H7 (cell line): ENCODE data around the gene TBX15. TPM values are rescaled to one million over a fixed set of nuclear protein-coding genes. Genes with fewer than 3 reads are reported as not detected.

Experiments used
- DNase-seq: peaks from one replicate; pipeline ENCODE4 v3.0.0; 2012
- H3K27me3 ChIP-seq: 2 replicates; pipeline ENCODE4 v1.6.0; 2011; ENCODE audit warnings: mild to moderate bottlenecking, low read length; ENCODE audit not compliant: control insufficient read depth, insufficient read depth
- H3K36me3 ChIP-seq: replicated peaks from 2 replicates; pipeline ENCODE4 v1.5.1; 2011; ENCODE audit warnings: low read length; ENCODE audit not compliant: control insufficient read depth, insufficient read depth
- H3K4me3 ChIP-seq: 2 replicates; pipeline ENCODE4 v1.5.1; 2011; ENCODE audit warnings: low read depth, mild to moderate bottlenecking, control low read depth, low read length, moderate library complexity; ENCODE audit not compliant: insufficient read depth
- total RNA-seq: library from RNA; depleted of rRNA; stranded (reverse); fragments of >200 nt; shearing (Covaris generic); gene quantifications from 2 replicates; pipeline ENCODE4 v1.2.3, GENCODE V29; 2014

The TBX15 gene
- total RNA-seq, 1 experiment from 2014 or later = 13.8 TPM

- H3K36me3 ChIP-seq = no peaks in the 10 kb centered on the region
- H3K4me3 ChIP-seq = no peak overlapping the region
- no peak for DNase-seq
- peaks cover 100% of the 10 kb centered on the region for H3K27me3 ChIP-seq
These were observed 5.5 kb upstream of the TBX15 start for GRCh38 chr1:118993700-118994026.

GRCh38 chr1:118992868-118993699, 4.9 kb upstream of the TBX15 start:
- Histone ChIP-seq H3K36me3 (no peaks in the 10 kb centered on the region), H3K4me3 (no peak overlapping the region; the same call in 1 of the 2 replicates), H3K27me3 (peaks cover 100% of the 10 kb centered on the region)
- DNase-seq = peak; percentile 74

GRCh38 chr1:118992237-118992825, 4.2 kb upstream of the TBX15 start:
- peak; percentile 32 for DNase-seq
- Histone ChIP-seq H3K4me3 (no peak overlapping the region), H3K27me3 (peaks cover 100% of the 10 kb centered on the region), H3K36me3 (no peaks in the 10 kb centered on the region)

GRCh38 chr1:118991448-118991847, 3.3 kb upstream of the TBX15 start:
- H3K4me3 ChIP-seq = no peak overlapping the region
- no peaks in the 10 kb centered on the region for H3K36me3 ChIP-seq
- peaks cover 100% of the 10 kb centered on the region for H3K27me3 ChIP-seq
- DNase-seq = peak; percentile 65

GRCh38 chr1:118990513-118991152, 2.5 kb upstream of the TBX15 start:
- Histone ChIP-seq H3K4me3 (no peak overlapping the region), H3K27me3 (peaks cover 100% of the 10 kb centered on the region), H3K36me3 (no peaks in the 10 kb centered on the region)
- peak; percentile 5 for DNase-seq

- Histone ChIP-seq H3K27me3 (peaks cover 100% of the 10 kb centered on the region), H3K4me3 (peak overlapping the region; percentile 19; the same call in 1 of the 2 replicates), H3K36me3 (no peaks in the 10 kb centered on the region)
- peak; percentile 67 for DNase-seq
These were observed 1.8 kb upstream of the TBX15 start for GRCh38 chr1:118989878-118990378.

- Histone ChIP-seq H3K27me3 (peaks cover 100% of the 10 kb centered on the region), H3K4me3 (peak overlapping the region; percentile 29; the same call in 1 of the 2 replicates), H3K36me3 (no peaks in the 10 kb centered on the region)
- DNase-seq = peak; percentile 73
These were observed 1.1 kb upstream of the TBX15 start for GRCh38 chr1:118989006-118989815.

GRCh38 chr1:118987468-118988185, 516 bp downstream of the TBX15 start:
- DNase-seq = peak; percentile 91
- H3K27me3 ChIP-seq = peaks cover 100% of the 10 kb centered on the region
- H3K4me3 ChIP-seq = peak overlapping the region; percentile 60
- H3K36me3 ChIP-seq = no peaks in the 10 kb centered on the region

- peak; percentile 62 for DNase-seq
- peaks cover 100% of the 10 kb centered on the region for H3K27me3 ChIP-seq
- H3K4me3 ChIP-seq = peak overlapping the region; percentile 60
- no peaks in the 10 kb centered on the region for H3K36me3 ChIP-seq
These were observed 1.3 kb downstream of the TBX15 start for GRCh38 chr1:118986555-118987467.

GRCh38 chr1:118985640-118986554, 2.2 kb downstream of the TBX15 start:
- no peak for DNase-seq
- peaks cover 100% of the 10 kb centered on the region for H3K27me3 ChIP-seq
- no peaks in the 10 kb centered on the region for H3K36me3 ChIP-seq
- peak overlapping the region; percentile 60; the same call in 1 of the 2 replicates for H3K4me3 ChIP-seq

GRCh38 chr1:118984722-118985639, 3.2 kb downstream of the TBX15 start:
- peak overlapping the region; percentile 6; the same call in 1 of the 2 replicates for H3K4me3 ChIP-seq
- H3K36me3 ChIP-seq = no peaks in the 10 kb centered on the region
- H3K27me3 ChIP-seq = peaks cover 100% of the 10 kb centered on the region
- peak; percentile 52 for DNase-seq
